IMR-90 (cell line): ENCODE measurements around the gene ABCC8. TPM values are rescaled to one million over a fixed set of nuclear protein-coding genes. Genes with fewer than 3 reads are reported as not detected.

Experiments used
- ATAC-seq: fragments of 200-7000 bp; cut with Tn5 transposase; 2 replicates; pipeline ENCODE4 v1.9.1; 2020; ENCODE audit warnings: low read depth, mild to moderate bottlenecking, moderate library complexity
- BruUV-seq: library from RNA; stranded (reverse); fragments of 400-500 nt; replicated peaks from 2 replicates; lab custom pipeline; 2021; lab: Mats Ljungman, UMichigan
- CTCF ChIA-PET: fragments of 300-600 bp; formaldehyde crosslinking; extraction: SDS; loops from one replicate; lab custom pipeline; 2021; ENCODE audit warnings: antibody characterized with exemption; lab: Yijun Ruan, JAX
- POLR2A ChIA-PET: fragments of 300-600 bp; sonication (Branson Sonifier 250); formaldehyde crosslinking; loops from one replicate; lab custom pipeline; 2022; ENCODE audit warnings: antibody characterized with exemption; ENCODE audit not compliant: unreplicated experiment; lab: Charles Lee
- DNase-seq: peaks from one replicate; pipeline ENCODE4 v3.0.0; 2013
- H2AFZ ChIP-seq: replicated peaks from 2 replicates; pipeline ENCODE3; 2013; ENCODE audit warnings: low read length, mild to moderate bottlenecking; ENCODE audit not compliant: poor library complexity
- H2AK5ac ChIP-seq: 2 replicates; pipeline ENCODE4 v1.6.1; 2013; ENCODE audit warnings: low read depth, low read length, inconsistent platforms
- H2AK9ac ChIP-seq: replicated peaks from 2 replicates; pipeline ENCODE3; 2013; ENCODE audit warnings: mild to moderate bottlenecking, low read depth, low read length, moderate library complexity; ENCODE audit not compliant: poor library complexity
- H2BK120ac ChIP-seq: 2 replicates; pipeline ENCODE4 v1.6.1; 2013; ENCODE audit warnings: low read depth, low read length, inconsistent platforms
- H2BK15ac ChIP-seq: 3 replicates; pipeline ENCODE4 v1.6.1; 2013; ENCODE audit warnings: low read depth, low read length, inconsistent platforms
- H2BK20ac ChIP-seq: 2 replicates; pipeline ENCODE4 v1.6.1; 2013; ENCODE audit warnings: low read depth, mild to moderate bottlenecking, inconsistent platforms, low read length, moderate library complexity
- H2BK5ac ChIP-seq: 2 replicates; pipeline ENCODE4 v1.6.1; 2013; ENCODE audit warnings: mild to moderate bottlenecking, low read depth, low read length, inconsistent platforms; ENCODE audit not compliant: poor library complexity, severe bottlenecking
- H3K14ac ChIP-seq: replicated peaks from 2 replicates; pipeline ENCODE4 v1.6.1; 2013; ENCODE audit warnings: low read depth, low read length, inconsistent platforms
- H3K18ac ChIP-seq: 2 replicates; pipeline ENCODE4 v1.6.1; 2013; ENCODE audit warnings: low read depth, low read length, control low read depth
- H3K23ac ChIP-seq: 2 replicates; pipeline ENCODE4 v1.6.1; 2013; ENCODE audit warnings: low read depth, low read length, inconsistent platforms
- H3K27ac ChIP-seq: 2 replicates; pipeline ENCODE4 v1.5.1; 2013; ENCODE audit warnings: mild to moderate bottlenecking, control low read depth, low read length; ENCODE audit not compliant: insufficient read depth
- H3K27me3 ChIP-seq: 2 replicates; pipeline ENCODE4 v1.6.1; 2013; ENCODE audit warnings: low read length; ENCODE audit not compliant: control insufficient read depth, insufficient read depth
- H3K36me3 ChIP-seq: 2 replicates; pipeline ENCODE4 v1.6.1; 2013; ENCODE audit warnings: low read length, mixed read lengths; ENCODE audit not compliant: control insufficient read depth, insufficient read depth
- H3K4ac ChIP-seq: 2 replicates; pipeline ENCODE4 v1.6.1; 2013; ENCODE audit warnings: low read depth, low read length, inconsistent platforms
- H3K4me1 ChIP-seq: 2 replicates; pipeline ENCODE4 v1.6.1; 2013; ENCODE audit warnings: low read length, mixed read lengths; ENCODE audit not compliant: control insufficient read depth, insufficient read depth
- H3K4me2 ChIP-seq: 2 replicates; pipeline ENCODE4 v1.6.1; 2013; ENCODE audit warnings: low read depth, mild to moderate bottlenecking, control low read depth, low read length, moderate library complexity
- H3K4me3 ChIP-seq: 2 replicates; pipeline ENCODE4 v1.5.1; 2013; ENCODE audit warnings: low read depth, mild to moderate bottlenecking, control low read depth, low read length, moderate library complexity; ENCODE audit not compliant: insufficient read depth
- H3K56ac ChIP-seq: 2 replicates; pipeline ENCODE4 v1.6.1; 2013; ENCODE audit warnings: low read length, inconsistent platforms; ENCODE audit not compliant: insufficient read depth; ENCODE audit errors: extremely low read depth
- H3K79me1 ChIP-seq, 2 experiments: 2 replicates each; pipeline ENCODE4 v1.6.1; 2013; ENCODE audit warnings: low read length in 2 of 2, inconsistent platforms in 1 of 2, low read depth in 1 of 2
- H3K9ac ChIP-seq: 2 replicates; pipeline ENCODE4 v1.6.1; 2013; ENCODE audit warnings: low read depth, low read length, control low read depth
- H3K9me1 ChIP-seq: 2 replicates; pipeline ENCODE4 v1.6.1; 2013; ENCODE audit warnings: low read length, inconsistent platforms; ENCODE audit not compliant: insufficient read depth
- H3K9me3 ChIP-seq: 2 replicates; pipeline ENCODE4 v1.6.1; 2013; ENCODE audit warnings: low read length; ENCODE audit not compliant: control insufficient read depth, insufficient read depth
- H4K20me1 ChIP-seq: 2 replicates; pipeline ENCODE4 v1.6.1; 2013; ENCODE audit warnings: low read length, inconsistent platforms; ENCODE audit not compliant: insufficient read depth
- H4K5ac ChIP-seq: 2 replicates; pipeline ENCODE4 v1.6.1; 2013; ENCODE audit warnings: mild to moderate bottlenecking, low read depth, low read length, control low read depth
- H4K8ac ChIP-seq, 2 experiments: 2 replicates each; pipeline ENCODE4 v1.6.1; 2013; ENCODE audit warnings: low read depth in 2 of 2, low read length in 2 of 2, control low read depth in 1 of 2, inconsistent platforms in 1 of 2
- H4K91ac ChIP-seq: 2 replicates; pipeline ENCODE4 v1.6.1; 2013; ENCODE audit warnings: low read depth, low read length, inconsistent platforms; ENCODE audit not compliant: insufficient read depth
- FOS ChIP-seq: fragments of 150-350 bp; IDR thresholded peaks from 2 replicates; pipeline ENCODE4 v1.6.1; 2016; ENCODE audit warnings: low read depth, low read length
- NFE2L2 ChIP-seq: fragments of 150-350 bp; IDR thresholded peaks from 2 replicates; pipeline ENCODE4 v1.6.1; 2016; ENCODE audit warnings: low read depth, mild to moderate bottlenecking, low read length
- WGBS, 2 experiments: methylation state at CpG; one replicate each; pipeline versions ENCODE4 v1.1.5 to v1.1.7; 2013; ENCODE audit warnings: missing lambda C conversion rate in 2 of 2; ENCODE audit not compliant: insufficient read length in 1 of 2; ENCODE audit errors: extremely low coverage in 2 of 2; 5-methylcytosine and 5-hydroxymethylcytosine counted together
- dilution Hi-C: fragments of 300-500 bp; cut with HindIII; formaldehyde crosslinking; loops from one replicate; pipeline ENCODE4 v1.14.3; 2018; ENCODE audit warnings: low sequenced_read_pairs; ENCODE audit not compliant: unreplicated experiment
- in situ Hi-C: fragments of 300-500 bp; cut with MboI; formaldehyde crosslinking; loops from 3 replicates; pipeline ENCODE4 v1.14.3; 2019; ENCODE audit warnings: low sequenced_read_pairs, inconsistent platforms, mixed read lengths
- intact Hi-C: fragments of 100-400 bp; cut with micrococcal nuclease; formaldehyde crosslinking; loops from 2 replicates; pipeline ENCODE4 v1.10.0; 2022
- polyA plus RNA-seq, 3 experiments: library from polyadenylated mRNA; depleted of rRNA; stranded (reverse); fragments of >200 nt; gene quantifications; 2 replicates each; pipeline ENCODE4 v1.2.3, GENCODE V29; 2012; ENCODE audit warnings: low replicate concordance in 1 of 3
- total RNA-seq: library from RNA; depleted of rRNA; stranded (reverse); fragments of >200 nt; gene quantifications from 2 replicates; pipeline ENCODE4 v1.2.3, GENCODE V29; 2012

ABCC8 gene
- total and polyA plus RNA-seq, 2 of the 4 experiments (the other 2 are of a cell fraction), result not detected

DNA sequence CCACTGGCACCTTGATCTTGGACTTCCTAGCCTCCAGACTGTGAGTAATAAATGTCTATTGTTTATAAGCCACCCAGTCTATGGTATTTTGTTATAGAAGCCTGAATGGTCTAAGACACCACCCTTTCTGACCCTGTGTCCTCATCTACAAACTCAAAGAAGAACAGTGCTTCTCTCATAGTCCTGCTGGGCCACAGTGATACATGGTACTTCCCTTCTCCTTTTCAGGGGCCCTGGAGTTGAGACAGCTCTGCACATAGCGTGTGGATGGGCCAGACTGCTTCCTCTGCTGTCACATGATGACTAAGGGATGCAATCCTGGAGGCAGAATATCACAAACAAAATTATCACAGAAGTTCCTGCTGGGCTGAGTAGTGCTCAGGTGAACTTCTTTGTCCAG, 93.2 kb downstream of the ABCC8 start:
- H3K9me3 ChIP-seq, result no peaks in the 10 kb centered on the region
- H2BK20ac ChIP-seq, result no peak overlapping the region
- H3K27ac ChIP-seq, result no peak overlapping the region
- intact Hi-C loops (no loop called here), dilution Hi-C loops (no loop called here), in situ Hi-C loops (loop anchor here (5.0 kb wide), 1 partner anchor 119 kb away; no protein-coding TSS in a partner anchor)
- H4K5ac ChIP-seq, result no peak overlapping the region
- no peak overlapping the region for H2AK9ac ChIP-seq
- no peaks in the 10 kb centered on the region for H4K20me1 ChIP-seq
- no TSS peak for BruUV-seq
- H3K4ac ChIP-seq, result no peak overlapping the region
- no CpG with 5 or more reads among the region's 1 CpG for WGBS, 2 experiments
- no peak overlapping the region for H3K18ac ChIP-seq
- no peak overlapping the region for H4K8ac ChIP-seq
- H2BK15ac ChIP-seq, result no peak overlapping the region
- H2BK120ac ChIP-seq, result no peak overlapping the region
- H2AFZ ChIP-seq, result peak overlapping the region; percentile 67
- H3K79me1 ChIP-seq, result no peaks in the 10 kb centered on the region
- no peak overlapping the region for H4K91ac ChIP-seq
- H3K27me3 ChIP-seq, result no peaks in the 10 kb centered on the region; the same call in 1 of the 2 replicates
- H3K36me3 ChIP-seq, result no peaks in the 10 kb centered on the region
- ChIA-PET POLR2A (no interaction called here), CTCF (interaction anchor here (0.6 to 2.5 kb wide), 9 partner anchors 17 to 252 kb away, joined by 3 to 16 read pairs (median 3); no protein-coding TSS in a partner anchor)
- no peak overlapping the region for H2BK5ac ChIP-seq
- no peak overlapping the region for H3K4me3 ChIP-seq
- no peak overlapping the region for H2AK5ac ChIP-seq
- no peak for TF ChIP-seq FOS
- peak; percentile 8; the same call in 1 of the 2 replicates for TF ChIP-seq NFE2L2
- peaks cover 11% of the 10 kb centered on the region for H3K4me1 ChIP-seq
- H3K14ac ChIP-seq, result no peak overlapping the region
- H3K56ac ChIP-seq, result no peak overlapping the region
- H3K4me2 ChIP-seq, result no peak overlapping the region
- no peak overlapping the region for H3K23ac ChIP-seq
- DNase-seq (peak; percentile 45), ATAC-seq (peak; percentile 42)
- H3K9me1 ChIP-seq, result peaks cover 22% of the 10 kb centered on the region
- no peak overlapping the region for H3K9ac ChIP-seq
